ENCODE measurements around the gene PCDHGC4.
A peak's percentile ranks its signal among the peaks of the same experiment; 100 is the strongest.

Gene PCDHGC4

GRCh38 chr5:141511771-141512325, 27.0 kb downstream of the PCDHGC4 start:
- no peak for DNase-seq (ENCODE audit: low read depth)
- TF ChIP-seq CTCF (IDR thresholded peaks at IDR 0.05; ENCODE audit: insufficient read depth, low read depth, low read length, missing control alignments), result no peak
- H3K4me3 ChIP-seq (ENCODE audit: low read depth, low read length), result peak overlapping the region; percentile 69

GRCh38 chr5:141512390-141512910, 27.6 kb downstream of the PCDHGC4 start:
- DNase-seq (ENCODE audit: low read depth), result peak; percentile 93
- peak overlapping the region; percentile 72 for H3K4me3 ChIP-seq (ENCODE audit: low read depth, low read length)
- peak; percentile 95 for TF ChIP-seq CTCF (IDR thresholded peaks at IDR 0.05; ENCODE audit: insufficient read depth, low read depth, low read length, missing control alignments)

GRCh38 chr5:141512911-141513626, 28.2 kb downstream of the PCDHGC4 start:
- peak; percentile 49 for DNase-seq (ENCODE audit: low read depth)
- peak overlapping the region; percentile 72 for H3K4me3 ChIP-seq (ENCODE audit: low read depth, low read length)
- TF ChIP-seq CTCF (IDR thresholded peaks at IDR 0.05; ENCODE audit: insufficient read depth, low read depth, low read length, missing control alignments), result no peak

GRCh38 chr5:141513627-141514329, 28.9 kb downstream of the PCDHGC4 start:
- peak; percentile 83 for DNase-seq (ENCODE audit: low read depth)
- no peak for TF ChIP-seq CTCF (IDR thresholded peaks at IDR 0.05; ENCODE audit: insufficient read depth, low read depth, low read length, missing control alignments)
- peak overlapping the region; percentile 72 for H3K4me3 ChIP-seq (ENCODE audit: low read depth, low read length)

GRCh38 chr5:141514330-141515133, 29.7 kb downstream of the PCDHGC4 start:
- no peak for TF ChIP-seq CTCF (IDR thresholded peaks at IDR 0.05; ENCODE audit: insufficient read depth, low read depth, low read length, missing control alignments)
- DNase-seq (ENCODE audit: low read depth), result peak; percentile 53
- peak overlapping the region; percentile 17 for H3K4me3 ChIP-seq (ENCODE audit: low read depth, low read length)

- no peak overlapping the region for H3K4me3 ChIP-seq (ENCODE audit: low read depth, low read length)
- TF ChIP-seq CTCF (IDR thresholded peaks at IDR 0.05; ENCODE audit: insufficient read depth, low read depth, low read length, missing control alignments), result no peak
- no peak for DNase-seq (ENCODE audit: low read depth)
Observed at GRCh38 chr5:141515141-141515540, 30.3 kb downstream of the PCDHGC4 start.
